Measurements from ENCODE around the gene LSAMP. TPM values are rescaled to one million over a fixed set of nuclear protein-coding genes. Genes with fewer than 3 reads are reported as not detected.

Gene LSAMP
- total RNA-seq, 1 experiment from 2014 or later = 0.90 TPM

- no peaks in the 10 kb centered on the region for H3K79me2 ChIP-seq (ENCODE audit: insufficient read depth, low read length)
- Mint-ChIP-seq H3K27ac (no peak overlapping the region), H3K36me3 (ENCODE audit: insufficient read depth in 1 of 3, low read depth in 3 of 3) (no peaks in the 10 kb centered on the region), H3K9me3 (no peaks in the 10 kb centered on the region), H3K4me1 (peaks cover 9 to 14% of the 10 kb centered on the region in 2 experiments), H3K4me3 (no peak overlapping the region), H3K27me3 (ENCODE audit: low read depth) (peaks cover 3% of the 10 kb centered on the region)
- H2BK15ac ChIP-seq (ENCODE audit: low read depth, low read length) = no peak overlapping the region
- H3K23me2 ChIP-seq (ENCODE audit: insufficient read length, low read depth, low read length, poor library complexity, severe bottlenecking) = no peaks in the 10 kb centered on the region
- no peak overlapping the region for H3K27ac ChIP-seq (ENCODE audit: insufficient read length, low read depth, low read length)
- no peak overlapping the region for H3K56ac ChIP-seq (ENCODE audit: insufficient read length, low read depth, low read length)
- H2AFZ ChIP-seq (ENCODE audit: low read length) = no peak overlapping the region
- H2BK20ac ChIP-seq (ENCODE audit: low read depth, low read length, poor library complexity, severe bottlenecking) = no peak overlapping the region
- H3K9ac ChIP-seq (ENCODE audit: extremely low read depth, insufficient read length, low read length) = no peak overlapping the region
- no peaks in the 10 kb centered on the region for H3K79me1 ChIP-seq (ENCODE audit: insufficient read depth, low read depth, low read length, poor library complexity, severe bottlenecking)
- H4K5ac ChIP-seq (ENCODE audit: insufficient read length, low read depth, low read length) = no peak overlapping the region
- DNase-seq = no peak
- WGBS (ENCODE audit: extremely low coverage, insufficient read length, low lambda C conversion rate) = no CpG with 5 or more reads among the region's 2 CpGs
- H3T11ph ChIP-seq (ENCODE audit: low read length) = no peak overlapping the region
- TF ChIP-seq CTCF (conservative IDR thresholded peaks at IDR 0.05) = no peak
- H3K9me3 ChIP-seq (ENCODE audit: control insufficient read depth, low read depth, low read length) = no peaks in the 10 kb centered on the region
- no peak overlapping the region for H3K18ac ChIP-seq (ENCODE audit: insufficient read length, low read depth, low read length)
- no peak overlapping the region for H3K23ac ChIP-seq (ENCODE audit: insufficient read length, low read depth, low read length)
- no peak overlapping the region for H3K4me2 ChIP-seq (ENCODE audit: insufficient read depth, insufficient read length, low read length)
- H2BK5ac ChIP-seq (ENCODE audit: insufficient read length, low read length) = no peak overlapping the region
- no peaks in the 10 kb centered on the region for H3K4me1 ChIP-seq (ENCODE audit: insufficient read depth, low read length)
- no peak overlapping the region for H3K14ac ChIP-seq (ENCODE audit: insufficient read depth, low read length)
- H4K8ac ChIP-seq (replicated peaks; ENCODE audit: insufficient read length, low read depth, low read length) = no peak overlapping the region
- H4K91ac ChIP-seq (ENCODE audit: insufficient read length, low read depth, low read length) = no peak overlapping the region
- H3K27me3 ChIP-seq (ENCODE audit: insufficient read depth, low read length) = no peaks in the 10 kb centered on the region
- H2BK12ac ChIP-seq (ENCODE audit: insufficient read length, low read depth, low read length) = no peak overlapping the region
- no peak overlapping the region for H2BK120ac ChIP-seq (ENCODE audit: low read depth, low read length, poor library complexity, severe bottlenecking)
- H2AK5ac ChIP-seq (ENCODE audit: insufficient read length, low read length) = no peak overlapping the region
- no peak overlapping the region for H3K4ac ChIP-seq (ENCODE audit: low read depth, low read length)
- H4K20me1 ChIP-seq (ENCODE audit: control insufficient read depth, insufficient read depth, insufficient read length) = no peaks in the 10 kb centered on the region
Observed at GRCh38 chr3:116199063-116199462, 246.2 kb downstream of the LSAMP start.
